ENCODE measurements around the gene ZNF24.

Gene ZNF24

GRCh38 chr18:35386600-35387100 is 42.4 kb upstream of the ZNF24 start:
- Histone ChIP-seq H4K20me1 (ENCODE audit: insufficient read depth, low read length, poor library complexity, severe bottlenecking) (no peaks in the 10 kb centered on the region), H3K9me2 (replicated peaks; ENCODE audit: low read depth, low read length) (no peaks in the 10 kb centered on the region), H3K36me3 (ENCODE audit: insufficient read depth, low read length) (no peaks in the 10 kb centered on the region), H3K9me3 (ENCODE audit: insufficient read depth, low read depth, low read length) (no peaks in the 10 kb centered on the region), H3K9ac (ENCODE audit: low read depth, low read length, poor library complexity, severe bottlenecking) (no peak overlapping the region), H2AFZ (ENCODE audit: low read length) (peak overlapping the region; percentile 98), H3K4me3 (ENCODE audit: low read length, poor library complexity, severe bottlenecking) (peak overlapping the region; percentile 69), H3F3A (ENCODE audit: low read depth) (no peaks in the 10 kb centered on the region), H3K79me2 (ENCODE audit: insufficient read depth, low read length) (no peaks in the 10 kb centered on the region), H3K27me3 (ENCODE audit: insufficient read depth, low read length, poor library complexity, severe bottlenecking) (no peaks in the 10 kb centered on the region), H3K4me2 (ENCODE audit: low read depth, low read length, poor library complexity, severe bottlenecking) (peak overlapping the region; percentile 82), H3K4me1 (ENCODE audit: insufficient read depth, low read length, poor library complexity, severe bottlenecking) (peaks cover 3% of the 10 kb centered on the region)
- TF ChIP-seq EZH2phosphoT487 (IDR thresholded peaks at IDR 0.05; ENCODE audit: borderline replicate concordance): no peak
- TF ChIP-seq CTCF (conservative IDR thresholded peaks at IDR 0.05; ENCODE audit: low read length): peak; percentile 81

DNA sequence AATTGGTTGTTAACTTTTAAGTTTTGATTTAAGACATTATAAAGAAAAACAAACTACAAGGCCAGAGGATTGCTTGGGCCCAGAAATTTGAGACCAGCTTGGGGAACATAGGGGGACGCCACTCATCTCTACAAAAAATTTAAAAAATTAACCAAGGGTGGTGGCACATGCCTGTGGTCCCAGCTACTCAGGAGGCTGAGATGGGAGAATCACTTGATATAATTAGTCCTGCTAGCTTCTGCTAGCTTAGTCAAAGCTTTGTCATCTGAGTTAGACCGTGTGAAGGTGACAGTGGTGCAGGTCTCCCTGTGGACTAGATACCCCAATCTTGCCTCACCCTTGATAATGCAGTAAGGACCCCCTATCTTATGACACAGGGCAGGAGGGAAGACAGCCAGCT is 38.9 kb upstream of the ZNF24 start:
- no peaks in the 10 kb centered on the region for H3K9me2 ChIP-seq (replicated peaks; ENCODE audit: low read depth, low read length)
- H4K20me1 ChIP-seq (ENCODE audit: insufficient read depth, low read length, poor library complexity, severe bottlenecking): no peaks in the 10 kb centered on the region
- H2AFZ ChIP-seq (ENCODE audit: low read length): no peak overlapping the region
- H3K27me3 ChIP-seq (ENCODE audit: insufficient read depth, low read length, poor library complexity, severe bottlenecking): peaks cover 6% of the 10 kb centered on the region
- H3F3A ChIP-seq (ENCODE audit: low read depth): no peaks in the 10 kb centered on the region
- H3K79me2 ChIP-seq (ENCODE audit: insufficient read depth, low read length): no peaks in the 10 kb centered on the region
- H3K9ac ChIP-seq (ENCODE audit: low read depth, low read length, poor library complexity, severe bottlenecking): no peak overlapping the region
- H3K9me3 ChIP-seq (ENCODE audit: insufficient read depth, low read depth, low read length): no peaks in the 10 kb centered on the region
- TF ChIP-seq EZH2phosphoT487 (IDR thresholded peaks at IDR 0.05; ENCODE audit: borderline replicate concordance) (no peak), CTCF (conservative IDR thresholded peaks at IDR 0.05; ENCODE audit: low read length) (no peak)
- H3K4me2 ChIP-seq (ENCODE audit: low read depth, low read length, poor library complexity, severe bottlenecking): no peak overlapping the region
- peaks cover 3% of the 10 kb centered on the region for H3K4me1 ChIP-seq (ENCODE audit: insufficient read depth, low read length, poor library complexity, severe bottlenecking)
- H3K4me3 ChIP-seq (ENCODE audit: low read length, poor library complexity, severe bottlenecking): no peak overlapping the region
- H3K36me3 ChIP-seq (ENCODE audit: insufficient read depth, low read length): no peaks in the 10 kb centered on the region

DNA sequence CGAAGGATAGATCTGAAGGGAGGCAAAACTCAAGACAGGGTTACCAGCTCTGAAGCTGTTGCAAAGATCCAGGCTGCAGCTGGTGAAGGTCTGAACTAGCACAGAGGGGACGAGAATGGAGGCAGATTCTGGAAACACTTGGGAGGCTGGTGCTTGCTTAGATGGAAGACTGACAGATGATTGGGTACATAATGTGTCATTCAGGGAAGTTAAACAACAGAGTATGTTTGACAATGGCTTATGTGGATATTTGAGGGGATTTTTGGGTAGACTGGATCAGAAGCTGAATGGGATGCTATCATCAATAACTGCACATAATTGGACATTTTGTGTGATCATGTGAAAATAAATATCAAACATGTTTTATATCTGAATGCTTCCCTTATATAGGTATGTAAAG is 35.2 kb upstream of the ZNF24 start:
- Histone ChIP-seq H3F3A (ENCODE audit: low read depth) (no peaks in the 10 kb centered on the region), H3K79me2 (ENCODE audit: insufficient read depth, low read length) (no peaks in the 10 kb centered on the region), H3K4me3 (ENCODE audit: low read length, poor library complexity, severe bottlenecking) (no peak overlapping the region), H3K9ac (ENCODE audit: low read depth, low read length, poor library complexity, severe bottlenecking) (no peak overlapping the region), H3K9me2 (replicated peaks; ENCODE audit: low read depth, low read length) (no peaks in the 10 kb centered on the region), H3K9me3 (ENCODE audit: insufficient read depth, low read depth, low read length) (no peaks in the 10 kb centered on the region), H4K20me1 (ENCODE audit: insufficient read depth, low read length, poor library complexity, severe bottlenecking) (no peaks in the 10 kb centered on the region), H2AFZ (ENCODE audit: low read length) (no peak overlapping the region), H3K36me3 (ENCODE audit: insufficient read depth, low read length) (no peaks in the 10 kb centered on the region), H3K4me2 (ENCODE audit: low read depth, low read length, poor library complexity, severe bottlenecking) (no peak overlapping the region), H3K4me1 (ENCODE audit: insufficient read depth, low read length, poor library complexity, severe bottlenecking) (no peaks in the 10 kb centered on the region), H3K27me3 (ENCODE audit: insufficient read depth, low read length, poor library complexity, severe bottlenecking) (peaks cover 6% of the 10 kb centered on the region)
- no peak for TF ChIP-seq CTCF (conservative IDR thresholded peaks at IDR 0.05; ENCODE audit: low read length)
- TF ChIP-seq EZH2phosphoT487 (IDR thresholded peaks at IDR 0.05; ENCODE audit: borderline replicate concordance): no peak

Measured in Loucy (cell line).